HEK293T (cell line): Measurements from ENCODE around the gene TMEM150B.

Experiments used
- ELF4 ChIP-seq: fragments of 450-650 bp; IDR thresholded peaks from 2 replicates; pipeline ENCODE4 v1.6.1; 2017; ENCODE audit warnings: antibody characterized with exemption
- FOXA1 ChIP-seq: fragments of 450-650 bp; IDR thresholded peaks from 2 replicates; pipeline ENCODE4 v1.6.1; 2016; ENCODE audit warnings: mild to moderate bottlenecking
- FOXM1 ChIP-seq: fragments of 450-650 bp; IDR thresholded peaks from 2 replicates; pipeline ENCODE4 v1.6.1; 2017; ENCODE audit warnings: mild to moderate bottlenecking, borderline replicate concordance
- HDGF ChIP-seq: fragments of 450-650 bp; IDR thresholded peaks from 2 replicates; pipeline ENCODE4 v1.6.1; 2017; ENCODE audit warnings: antibody characterized with exemption, borderline replicate concordance
- L3MBTL2 ChIP-seq: fragments of 450-650 bp; conservative IDR thresholded peaks from 2 replicates; pipeline ENCODE4 v1.6.1; 2016; ENCODE audit warnings: mild to moderate bottlenecking
- NFRKB ChIP-seq: fragments of 450-650 bp; IDR thresholded peaks from 2 replicates; pipeline ENCODE4 v1.6.1; 2016; ENCODE audit warnings: mild to moderate bottlenecking, moderate library complexity
- SP1 ChIP-seq: fragments of 450-650 bp; IDR thresholded peaks from 2 replicates; pipeline ENCODE4 v1.6.1; 2017
- SUZ12 ChIP-seq: fragments of 450-650 bp; IDR thresholded peaks from 2 replicates; pipeline ENCODE4 v1.6.1; 2016; ENCODE audit warnings: mild to moderate bottlenecking
- TARDBP ChIP-seq: fragments of 450-650 bp; IDR thresholded peaks from 2 replicates; pipeline ENCODE4 v1.6.1; 2016
- ZNF384 ChIP-seq: fragments of 450-650 bp; IDR thresholded peaks from 2 replicates; pipeline ENCODE4 v1.6.1; 2016

DNA sequence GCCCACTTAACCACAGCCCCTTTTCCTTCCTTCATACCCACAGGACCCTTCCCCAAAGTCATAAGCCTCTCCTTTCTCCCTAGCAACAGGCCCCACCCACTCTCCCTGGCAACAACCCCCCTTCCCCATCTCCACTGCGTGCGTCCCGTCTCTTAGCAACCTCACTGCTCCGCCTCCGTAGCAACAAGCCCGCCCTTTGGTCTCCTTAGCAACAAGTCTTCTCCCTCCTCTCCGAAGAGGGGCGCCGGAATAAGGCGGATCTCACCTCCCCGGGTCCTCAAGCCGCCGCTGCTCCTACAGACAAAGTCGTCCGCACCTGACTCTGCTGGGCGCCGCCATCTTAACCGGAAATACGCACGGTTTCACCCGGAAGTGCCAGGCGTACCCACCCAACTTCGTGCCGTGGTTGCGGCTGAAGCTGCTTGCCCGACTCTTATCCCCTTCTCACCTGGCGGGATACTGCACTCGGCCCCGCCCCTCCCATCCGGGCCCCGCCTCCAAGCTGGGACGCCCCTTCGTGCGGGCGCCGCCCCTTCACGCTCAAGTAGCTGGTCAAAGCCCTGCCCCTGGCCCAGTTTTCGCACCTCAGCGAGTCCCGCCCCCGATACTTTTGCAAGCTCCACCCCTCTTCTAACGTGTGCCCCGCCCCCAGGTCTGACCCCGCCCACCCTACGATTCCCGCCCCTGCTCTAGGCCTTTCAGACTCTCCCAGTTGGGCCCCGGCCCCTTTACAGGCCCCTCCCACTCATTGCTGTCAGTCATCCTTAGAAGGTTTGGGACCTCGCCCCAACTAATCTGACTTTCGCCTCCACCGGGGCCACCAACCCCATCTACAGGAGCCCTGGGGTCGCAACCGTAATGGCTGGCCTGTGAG lies 45.1 kb downstream of the TMEM150B start, which contains the start of gene HSPBP1:
- no peak for TF ChIP-seq SP1
- TF ChIP-seq FOXA1: no peak
- no peak for TF ChIP-seq ZNF384
- TF ChIP-seq SUZ12: no peak
- peak; percentile 77 for TF ChIP-seq ELF4
- no peak for TF ChIP-seq FOXM1
- TF ChIP-seq L3MBTL2: no peak
- TF ChIP-seq HDGF: no peak; the same call in 1 of the 2 replicates
- no peak for TF ChIP-seq NFRKB
- no peak for TF ChIP-seq TARDBP
